GF-D8 (cell line): ENCODE data around the gene BCAS3.

Source experiments
- DNase-seq: peaks from one replicate; lab custom pipeline; 2025; lab: John Stamatoyannopoulos, UW

Gene BCAS3

DNA sequence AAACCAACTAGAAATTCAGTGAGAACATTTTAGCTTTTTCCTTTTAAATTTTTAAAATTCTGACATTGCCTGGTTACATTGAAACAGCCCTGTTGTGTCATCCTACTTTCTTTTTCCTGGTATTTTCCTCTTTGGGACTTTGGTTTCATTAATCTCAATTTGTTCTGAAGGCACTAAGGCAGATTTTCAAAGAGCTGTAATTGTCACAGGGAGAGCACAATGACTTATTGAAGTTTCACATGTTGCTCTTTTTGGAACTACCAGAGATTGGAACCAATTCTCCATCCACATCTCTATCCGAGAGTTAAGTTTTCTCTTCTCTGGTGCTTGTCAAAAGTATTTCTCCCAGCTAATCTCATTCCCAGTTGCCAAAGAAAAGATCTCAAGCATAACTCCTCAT lies 577.3 kb downstream of the BCAS3 start:
- DNase-seq: no peak

DNA sequence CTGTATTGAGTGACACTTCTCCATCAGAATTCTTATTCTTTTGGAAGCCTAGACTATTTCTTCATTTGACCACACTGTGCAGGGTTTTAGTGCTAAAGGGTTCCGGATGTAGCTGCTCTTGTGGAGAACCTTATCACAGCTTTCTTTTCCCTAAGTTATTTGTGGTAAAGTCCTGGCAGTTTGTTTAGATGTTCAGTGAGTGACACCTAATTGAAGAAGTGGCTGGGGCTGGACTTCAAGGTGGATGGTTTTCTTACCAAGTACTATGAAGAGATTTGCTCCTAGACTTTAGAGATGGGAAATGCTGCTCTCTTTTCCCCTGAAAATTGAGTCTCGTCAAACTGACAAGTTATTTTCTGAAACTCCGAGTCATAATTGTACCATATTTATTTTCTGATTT lies 578.0 kb downstream of the BCAS3 start:
- no peak for DNase-seq

DNA sequence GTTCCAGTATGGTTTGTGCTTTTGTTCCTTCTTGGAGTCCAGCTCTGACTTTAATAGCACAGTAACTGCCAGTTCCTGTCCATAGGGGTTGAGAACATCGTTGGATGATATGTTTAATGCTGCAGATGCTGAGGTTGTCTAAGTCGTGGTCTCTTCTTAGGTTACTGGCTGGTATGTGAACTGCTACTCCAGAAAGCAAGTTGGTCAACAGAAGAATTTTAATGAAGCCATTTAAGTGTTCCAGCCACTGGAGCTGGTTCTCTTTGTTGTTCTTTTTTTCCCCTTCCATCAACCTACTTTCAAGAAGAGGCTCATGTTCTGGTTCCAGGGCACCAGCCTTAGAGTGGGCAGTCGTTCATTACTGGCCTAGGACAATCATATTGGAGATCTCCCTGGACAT lies 581.7 kb downstream of the BCAS3 start:
- DNase-seq: no peak

DNA sequence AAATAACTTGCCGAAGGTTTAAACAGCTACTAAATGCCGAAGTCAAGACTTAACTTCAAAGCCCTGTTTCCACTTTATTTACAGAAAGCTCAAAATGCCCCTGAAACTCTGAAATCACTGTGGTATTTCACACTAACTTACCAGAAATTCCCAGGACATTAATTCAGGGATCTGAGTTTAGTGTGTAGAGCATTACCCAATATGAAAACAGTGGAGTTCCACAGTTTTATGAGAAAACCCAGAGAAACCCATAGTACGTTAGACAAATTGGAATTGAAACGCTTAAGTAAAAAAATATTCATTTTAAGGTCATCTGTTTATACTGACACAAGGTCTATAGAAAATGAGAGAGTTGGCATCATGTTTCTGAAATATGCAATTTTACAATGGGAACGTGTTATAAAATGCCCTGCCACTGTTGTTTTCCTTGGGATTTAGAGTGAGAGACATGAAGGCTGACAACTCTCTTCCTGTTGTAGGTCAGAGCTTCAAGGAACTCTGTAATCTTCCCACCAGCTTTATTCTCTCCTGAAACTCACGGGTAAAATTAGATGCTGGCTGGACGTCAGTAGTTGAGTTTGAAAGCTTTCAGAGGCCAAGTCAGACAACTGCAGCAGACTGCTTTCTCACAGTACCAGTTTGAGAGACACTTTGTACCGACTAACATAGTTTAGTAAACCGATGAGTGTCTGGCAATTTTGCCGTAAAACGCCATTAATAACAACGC lies 582.6 kb downstream of the BCAS3 start:
- DNase-seq: no peak

DNA sequence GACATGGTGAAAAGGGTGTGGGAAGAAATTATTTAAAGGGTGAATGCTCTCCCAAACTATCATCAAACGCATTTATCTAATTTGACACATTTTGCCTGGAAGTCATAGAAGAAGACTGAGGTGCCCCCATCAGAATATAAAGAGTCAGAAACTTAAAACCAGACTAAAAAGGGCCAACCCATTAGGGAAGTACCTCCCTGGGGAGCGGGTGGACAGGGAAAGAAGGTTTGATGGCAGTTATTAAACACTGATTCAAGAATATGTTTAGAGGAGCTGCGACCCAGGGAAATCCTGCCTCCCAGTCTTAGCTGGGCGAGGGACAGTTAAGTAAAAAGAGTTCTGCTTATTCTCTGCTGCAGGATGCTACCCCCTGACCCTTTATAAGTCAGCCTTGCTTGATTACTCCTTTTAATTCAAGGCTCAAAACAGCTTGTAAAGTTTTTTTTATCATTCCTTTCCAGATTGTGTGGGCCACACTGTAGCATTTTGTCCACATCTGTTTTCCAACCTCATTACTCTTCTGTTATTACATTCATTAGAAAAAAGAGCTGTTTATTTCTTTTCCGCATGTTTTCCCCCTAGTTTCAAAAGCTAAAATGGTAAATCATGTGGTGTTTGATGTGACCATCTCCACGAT lies 583.5 kb downstream of the BCAS3 start:
- DNase-seq: no peak

DNA sequence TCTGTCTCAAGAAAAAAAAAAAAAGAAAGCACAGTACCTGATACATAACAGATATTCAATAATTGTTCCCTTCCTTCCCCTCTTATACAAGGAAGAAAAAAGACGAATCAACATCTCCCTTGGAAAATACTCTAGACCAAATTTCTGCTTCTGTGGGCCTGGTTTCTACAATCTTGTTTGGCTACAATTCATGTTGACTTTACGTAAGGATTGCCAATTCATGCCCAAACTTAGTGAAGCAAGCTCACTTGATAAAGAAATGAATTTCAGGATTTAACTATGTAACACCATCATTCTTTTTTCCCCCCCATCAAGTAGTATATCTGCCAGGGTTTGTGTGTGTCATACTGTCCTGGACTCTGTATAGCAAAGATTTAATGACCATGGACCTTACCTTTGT lies 587.7 kb downstream of the BCAS3 start:
- DNase-seq: no peak

DNA sequence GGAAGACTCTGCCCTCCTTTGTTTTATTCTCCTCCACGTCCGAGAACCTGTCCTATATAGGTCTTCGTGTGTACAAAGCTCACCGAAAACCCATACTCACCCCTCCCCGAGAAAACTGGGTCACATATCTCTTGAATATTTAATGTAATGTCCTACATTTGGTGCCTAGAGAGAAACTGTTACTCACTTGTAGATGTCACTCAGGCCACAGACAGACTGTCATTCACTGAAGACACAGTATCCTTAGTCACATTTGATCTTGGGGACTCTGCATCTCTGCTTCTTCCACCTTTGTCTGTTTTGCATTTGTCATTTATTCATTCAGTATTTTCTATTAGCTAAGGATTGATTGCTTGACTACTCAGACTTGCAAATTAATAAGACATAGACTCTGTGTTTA lies 590.2 kb downstream of the BCAS3 start:
- DNase-seq: no peak

DNA sequence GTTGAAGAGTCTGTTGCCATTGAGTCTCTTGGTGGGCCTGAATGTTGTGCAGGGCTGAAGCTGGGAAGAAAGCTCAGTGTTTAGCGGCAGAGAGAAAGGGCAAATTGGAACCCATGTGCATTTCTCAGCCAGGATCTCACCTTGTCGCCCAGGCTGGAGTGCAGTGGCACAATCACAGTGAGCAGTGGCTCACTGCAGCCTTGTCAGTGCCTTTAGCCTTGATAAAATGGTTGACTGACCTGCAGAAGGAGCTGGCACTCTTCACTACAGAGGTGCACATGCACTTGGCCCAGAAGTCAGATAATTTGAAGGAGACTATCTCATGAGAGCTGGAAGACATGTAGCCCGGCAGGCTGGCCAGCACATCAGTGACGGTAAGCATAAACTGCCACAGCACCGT lies 597.7 kb downstream of the BCAS3 start:
- no peak for DNase-seq

DNA sequence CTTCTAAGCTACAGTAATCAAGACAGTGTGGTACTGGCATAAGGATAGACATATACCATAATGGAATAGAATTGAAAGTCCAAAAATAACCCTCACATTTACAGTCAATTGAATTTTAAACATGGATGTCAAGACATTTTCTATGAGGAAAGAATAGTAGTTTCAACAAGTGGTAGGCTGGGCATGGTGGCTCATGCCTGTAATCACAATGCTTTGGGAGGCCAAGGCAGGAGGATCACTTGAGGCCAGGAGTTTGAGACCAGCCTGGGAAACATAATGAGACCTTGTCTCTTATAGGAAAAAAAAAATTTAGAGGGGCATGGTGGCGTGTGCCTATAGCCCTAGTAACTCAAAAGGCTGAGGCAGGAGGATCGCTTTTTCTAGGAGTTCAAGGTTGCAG lies 599.2 kb downstream of the BCAS3 start:
- no peak for DNase-seq

DNA sequence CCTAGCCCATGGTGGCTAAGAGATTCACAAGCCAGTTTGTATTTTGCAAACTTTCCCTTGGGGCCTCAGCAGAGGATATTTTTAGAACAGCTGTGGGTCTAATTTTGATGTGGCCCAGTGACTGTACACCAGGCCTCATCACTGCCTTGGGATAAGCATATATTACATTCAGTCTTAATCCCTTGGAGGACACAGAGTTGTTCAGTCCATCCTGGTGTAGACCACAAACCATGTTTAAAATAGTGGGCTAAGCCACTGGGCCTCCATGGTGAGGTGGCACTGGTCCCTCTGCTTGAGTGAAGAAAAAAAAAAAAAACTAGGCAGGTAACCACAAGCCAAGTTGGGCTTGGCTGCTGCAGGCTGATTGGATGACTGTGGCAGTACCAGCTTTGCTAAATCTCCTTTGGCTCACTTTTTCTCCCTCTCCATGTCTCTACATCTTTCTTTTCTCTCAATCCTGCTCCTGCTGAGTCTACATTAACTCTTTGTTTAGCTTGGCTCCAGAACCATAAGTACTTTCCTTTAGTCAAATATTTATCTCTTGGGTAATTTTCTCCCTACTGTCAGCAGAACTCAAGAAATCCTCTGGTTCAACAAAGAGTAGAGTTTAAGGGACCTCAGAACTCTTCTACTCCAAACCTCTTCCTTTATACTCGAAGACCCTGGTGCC lies 602.0 kb downstream of the BCAS3 start:
- no peak for DNase-seq

DNA sequence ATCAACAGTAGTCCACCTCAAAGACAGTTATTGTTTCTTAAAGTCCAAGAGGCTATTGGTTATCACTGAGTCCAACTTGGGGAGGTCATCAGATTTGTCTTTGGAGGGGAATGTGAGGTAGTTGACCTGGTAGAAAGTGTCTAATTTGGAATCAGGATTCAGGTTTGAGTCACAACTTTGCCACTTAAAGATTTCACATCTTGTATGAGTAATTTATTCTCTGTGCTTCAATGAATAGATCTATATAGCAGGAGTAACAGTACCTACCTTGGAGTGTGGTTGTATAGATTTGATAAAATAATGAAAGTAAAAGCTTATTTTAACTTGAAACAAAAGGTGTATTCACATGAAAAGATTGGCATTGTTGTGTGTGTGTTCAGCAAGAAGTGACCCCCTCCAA lies 602.7 kb downstream of the BCAS3 start:
- DNase-seq: no peak

DNA sequence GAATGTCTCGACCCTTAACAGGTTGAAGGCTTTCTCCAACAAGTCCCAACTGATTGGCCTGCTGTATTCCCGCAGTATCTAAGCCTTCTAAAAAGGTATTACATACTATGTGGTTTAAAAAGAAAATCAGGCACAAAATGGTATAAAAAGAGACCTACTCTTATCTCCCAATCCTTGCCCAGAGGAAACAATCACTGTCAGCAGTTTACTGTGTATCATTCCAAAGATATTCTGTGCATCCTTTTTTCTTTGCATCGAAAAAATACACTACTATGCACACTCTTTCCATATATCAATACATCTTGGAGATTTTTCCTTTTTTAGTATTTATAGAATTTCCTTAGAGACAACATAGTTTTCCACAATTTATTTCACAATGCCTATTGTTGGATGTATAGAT lies 603.2 kb downstream of the BCAS3 start:
- no peak for DNase-seq

DNA sequence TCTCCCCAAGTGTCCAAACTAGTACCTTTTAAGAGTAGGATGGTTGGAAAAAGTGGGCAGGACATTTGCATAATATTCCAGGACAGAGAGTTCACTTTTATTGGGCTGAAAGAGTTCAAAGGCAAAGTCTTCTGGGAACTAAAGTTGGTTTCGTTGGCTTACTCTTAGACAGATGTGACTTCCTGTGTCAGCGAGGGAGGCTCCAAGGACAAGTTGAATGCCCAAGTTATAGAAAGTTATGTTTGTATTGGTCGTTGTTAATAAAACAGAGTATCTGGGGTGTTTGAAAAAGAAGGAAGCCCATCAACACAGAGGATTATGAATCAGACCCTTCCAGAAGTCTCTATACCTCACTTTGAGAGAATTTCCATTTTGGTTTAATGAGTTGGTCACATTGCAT lies 604.7 kb downstream of the BCAS3 start:
- no peak for DNase-seq

DNA sequence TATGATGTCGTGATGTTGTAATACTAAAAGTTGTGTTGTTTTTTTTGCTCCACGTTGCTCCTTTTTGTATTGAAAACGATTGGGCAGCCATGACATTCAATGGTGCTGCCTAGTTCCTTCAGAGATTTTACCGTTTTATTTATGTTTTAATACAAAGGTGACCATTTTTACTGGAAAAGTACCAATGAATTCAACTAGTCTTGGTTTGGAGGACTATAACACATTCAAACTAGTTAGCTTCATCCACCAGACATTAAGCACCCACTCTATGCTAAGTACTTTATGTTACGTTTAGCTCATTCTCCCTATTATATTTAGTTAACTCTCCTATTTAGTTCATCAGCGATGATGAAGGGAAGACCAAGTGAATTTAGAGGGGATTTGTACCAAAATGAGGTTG lies 605.4 kb downstream of the BCAS3 start:
- DNase-seq: no peak

DNA sequence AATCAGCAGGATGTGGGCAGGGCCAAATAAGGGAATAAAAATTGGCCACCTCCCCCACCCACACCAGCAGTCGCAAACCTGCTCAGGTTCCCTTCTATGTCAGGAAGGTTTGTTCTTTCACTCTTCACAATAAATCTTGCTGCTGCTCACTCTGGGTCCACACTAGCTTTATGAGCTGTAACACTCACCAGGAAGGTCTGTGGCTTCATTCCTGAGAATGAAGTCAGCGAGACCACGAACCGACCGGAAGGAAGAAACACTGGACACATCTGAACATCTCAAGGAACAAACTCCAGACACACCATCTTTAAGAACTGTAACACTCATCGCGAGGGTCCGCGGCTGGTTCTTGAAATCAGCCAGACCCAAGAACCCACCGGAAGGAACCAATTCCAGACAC lies 606.5 kb downstream of the BCAS3 start:
- no peak for DNase-seq

DNA sequence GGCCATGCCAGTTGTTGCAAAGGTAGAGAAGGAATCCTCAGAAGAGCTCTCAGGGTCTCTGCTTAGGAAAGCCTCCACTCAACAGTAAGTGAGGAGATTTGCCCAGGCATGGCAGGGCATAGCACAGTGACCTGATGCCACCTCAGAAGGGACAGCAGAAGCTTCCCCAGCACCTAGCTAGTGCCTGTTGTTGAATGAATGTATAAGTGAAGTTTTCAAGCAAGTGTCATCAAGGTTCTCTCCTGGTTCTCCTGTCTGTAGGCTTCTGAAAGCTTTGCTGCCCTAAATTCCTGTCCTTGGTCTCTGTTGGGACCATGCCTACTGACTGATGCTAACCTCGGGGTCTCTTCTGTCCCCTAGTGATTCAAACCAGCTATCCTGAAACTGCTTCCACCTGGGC lies 607.1 kb downstream of the BCAS3 start:
- DNase-seq: no peak

DNA sequence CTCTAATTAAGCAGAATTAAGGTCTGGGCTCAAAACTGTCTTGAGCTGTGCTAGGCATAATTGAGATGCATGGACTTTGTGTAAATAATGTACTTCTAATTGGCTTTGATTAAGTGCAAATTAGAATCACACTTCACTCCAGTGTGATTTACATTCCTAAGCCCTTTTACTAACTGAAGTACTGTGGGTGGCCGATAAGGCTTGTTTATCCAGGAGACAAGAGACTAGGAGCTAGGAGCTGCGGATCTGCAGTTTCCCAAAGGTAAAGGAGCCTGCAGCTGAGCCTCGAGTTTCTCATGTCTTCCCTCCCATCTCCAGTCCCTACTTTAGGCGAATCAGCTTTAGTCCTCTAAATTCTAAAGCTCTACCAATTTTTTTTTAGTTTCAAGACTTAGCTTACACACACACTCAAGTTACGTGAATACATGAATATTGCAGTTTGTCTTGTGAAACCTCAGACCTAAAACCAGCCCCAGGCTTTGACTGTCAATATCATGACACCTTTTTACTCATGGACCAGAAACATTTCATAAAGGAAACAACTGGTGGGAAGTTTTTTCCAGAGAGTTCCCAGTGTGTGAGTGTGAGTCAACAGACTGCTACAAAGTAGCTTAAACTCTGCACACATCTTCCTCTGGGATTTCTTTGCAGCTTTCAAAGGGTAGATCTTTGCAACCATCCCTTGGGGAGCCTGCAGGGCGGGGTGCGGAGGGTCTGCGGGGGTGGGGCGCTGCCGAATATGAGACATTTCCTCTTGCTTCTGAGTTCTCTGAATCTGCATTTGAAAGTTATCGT lies 608.1 kb downstream of the BCAS3 start:
- DNase-seq: no peak

DNA sequence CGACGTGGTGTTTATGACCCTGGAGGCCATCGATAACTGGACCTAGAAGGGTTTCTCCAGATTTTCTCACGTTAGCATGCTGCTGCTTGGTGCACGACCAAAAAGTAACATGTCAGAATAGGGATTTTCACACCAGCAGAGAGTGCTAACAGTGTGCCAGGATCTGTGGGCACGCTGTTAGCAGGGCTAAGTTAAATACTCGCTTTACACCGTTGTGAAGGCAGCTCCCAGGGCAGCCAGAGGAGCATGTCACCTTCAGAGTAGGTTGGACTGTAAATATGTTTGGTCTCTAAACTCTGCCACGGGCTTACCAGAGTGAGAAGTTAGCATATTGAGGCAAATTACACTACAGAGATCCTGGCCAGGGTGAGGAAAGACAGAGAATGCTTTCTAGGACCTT lies 608.8 kb downstream of the BCAS3 start:
- DNase-seq: no peak

DNA sequence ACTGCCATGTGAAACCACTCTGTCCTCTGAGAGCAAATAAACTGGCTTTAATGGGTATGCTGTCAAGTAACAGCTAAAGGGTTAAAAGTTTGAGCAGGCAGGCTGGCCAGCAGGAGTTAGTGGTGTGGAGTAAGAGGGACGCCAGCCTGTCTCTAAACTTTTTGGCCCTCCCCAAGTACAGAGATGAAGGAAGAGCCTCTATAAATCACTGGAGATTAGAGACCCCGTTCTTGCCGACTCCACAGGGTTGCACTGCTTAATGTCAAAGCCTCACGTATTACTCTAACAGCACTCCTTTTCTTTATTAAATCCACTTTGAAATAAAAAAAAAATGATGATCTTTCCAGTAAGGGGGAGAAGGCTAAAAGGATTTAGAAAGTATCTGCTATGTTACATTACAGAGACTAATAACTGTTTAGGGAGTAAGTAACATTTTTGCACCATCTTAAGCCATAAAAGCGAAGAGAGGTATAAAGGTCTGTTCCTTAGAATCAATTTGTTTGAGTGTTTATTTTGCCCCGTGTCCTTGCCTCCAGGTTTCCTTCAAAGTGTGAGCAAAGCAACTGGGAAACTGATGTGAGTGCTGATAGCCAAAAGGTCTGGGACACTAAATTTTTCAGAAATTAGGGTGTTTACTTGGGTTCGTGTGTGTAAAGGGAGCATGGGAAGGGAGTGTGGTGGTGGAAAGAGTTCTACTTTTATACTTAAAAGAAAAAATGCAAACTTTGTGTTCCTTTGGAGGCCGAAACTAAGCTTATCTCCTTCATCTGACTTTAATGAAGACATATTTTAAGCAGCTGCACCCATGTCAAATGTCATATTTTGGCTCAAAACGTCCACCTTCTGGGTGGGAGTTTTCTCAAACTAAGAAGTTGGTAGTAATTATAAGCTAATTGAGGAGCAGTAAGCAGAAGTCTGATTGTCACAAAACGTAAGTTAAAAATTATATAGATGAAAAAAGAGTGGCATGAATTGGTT lies 612.0 kb downstream of the BCAS3 start:
- no peak for DNase-seq

DNA sequence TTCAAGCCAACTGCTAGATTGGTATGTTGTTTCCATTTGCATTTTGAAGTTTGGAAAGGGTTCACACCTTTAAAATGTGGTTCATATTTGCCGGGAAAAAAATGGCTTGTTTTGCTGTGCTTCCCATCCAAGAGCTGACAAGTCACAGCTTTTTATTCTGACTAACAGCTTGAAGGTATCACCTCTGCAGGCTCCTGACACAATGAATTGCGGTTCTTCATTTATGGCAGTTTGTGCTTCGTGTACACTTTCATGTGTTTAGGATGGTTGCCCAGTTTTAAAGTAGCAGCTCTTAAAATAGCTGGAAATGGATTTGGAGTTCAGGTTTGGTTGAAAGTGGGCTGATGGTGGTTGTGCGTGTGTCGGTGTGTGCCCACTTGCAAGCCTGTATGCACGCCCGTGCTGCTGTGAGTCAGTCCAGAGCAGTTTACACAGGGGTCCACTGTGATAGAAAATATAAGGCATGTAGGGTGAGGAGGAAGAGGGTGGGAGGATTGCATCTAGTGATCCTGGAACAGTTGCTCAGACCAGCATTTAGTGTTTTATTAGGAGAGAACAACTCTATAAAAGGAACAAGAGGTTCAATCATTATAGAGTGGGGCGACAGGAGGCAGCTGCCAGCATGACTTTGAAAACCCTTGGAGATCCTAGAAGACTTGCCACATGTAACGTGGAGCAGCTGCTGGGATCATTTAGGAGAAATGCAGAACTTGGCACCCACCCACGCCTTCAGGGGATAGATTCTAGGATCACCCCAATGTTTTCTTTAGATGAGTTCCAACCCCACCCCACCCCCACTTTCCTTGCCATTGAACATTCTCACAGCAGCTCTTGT lies 614.0 kb downstream of the BCAS3 start:
- DNase-seq: no peak

DNA sequence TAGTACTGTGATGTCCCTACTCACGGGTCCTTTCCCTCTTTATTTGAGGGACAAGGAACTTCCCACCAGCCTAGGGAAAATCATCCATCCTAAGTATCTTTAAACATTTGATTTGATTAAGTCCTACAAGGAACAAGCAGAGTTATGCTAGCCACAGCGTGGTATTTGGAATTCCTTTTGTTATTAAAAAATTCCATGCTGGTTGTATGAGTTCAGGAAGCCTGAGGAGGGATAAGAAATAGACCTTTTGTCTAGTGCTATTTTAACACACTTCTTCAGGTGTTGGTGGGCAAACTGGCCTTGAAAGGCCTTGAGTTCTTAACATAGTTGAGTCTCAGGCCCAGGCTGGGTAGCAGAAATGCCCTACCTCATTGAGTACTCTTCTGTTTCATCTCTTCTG lies 616.6 kb downstream of the BCAS3 start:
- DNase-seq: no peak
